Activated CD4-positive, alpha-beta T cell treated with anti-CD3 and anti-CD28 coated beads for 48 hours (primary cell): Measurements from ENCODE around the gene COL5A1.
A peak's percentile ranks its signal among the peaks of the same experiment; 100 is the strongest.

Experiments
- DNase-seq: peaks from one replicate; pipeline ENCODE4 v3.0.0-alpha.2; 2020

Gene COL5A1

DNA sequence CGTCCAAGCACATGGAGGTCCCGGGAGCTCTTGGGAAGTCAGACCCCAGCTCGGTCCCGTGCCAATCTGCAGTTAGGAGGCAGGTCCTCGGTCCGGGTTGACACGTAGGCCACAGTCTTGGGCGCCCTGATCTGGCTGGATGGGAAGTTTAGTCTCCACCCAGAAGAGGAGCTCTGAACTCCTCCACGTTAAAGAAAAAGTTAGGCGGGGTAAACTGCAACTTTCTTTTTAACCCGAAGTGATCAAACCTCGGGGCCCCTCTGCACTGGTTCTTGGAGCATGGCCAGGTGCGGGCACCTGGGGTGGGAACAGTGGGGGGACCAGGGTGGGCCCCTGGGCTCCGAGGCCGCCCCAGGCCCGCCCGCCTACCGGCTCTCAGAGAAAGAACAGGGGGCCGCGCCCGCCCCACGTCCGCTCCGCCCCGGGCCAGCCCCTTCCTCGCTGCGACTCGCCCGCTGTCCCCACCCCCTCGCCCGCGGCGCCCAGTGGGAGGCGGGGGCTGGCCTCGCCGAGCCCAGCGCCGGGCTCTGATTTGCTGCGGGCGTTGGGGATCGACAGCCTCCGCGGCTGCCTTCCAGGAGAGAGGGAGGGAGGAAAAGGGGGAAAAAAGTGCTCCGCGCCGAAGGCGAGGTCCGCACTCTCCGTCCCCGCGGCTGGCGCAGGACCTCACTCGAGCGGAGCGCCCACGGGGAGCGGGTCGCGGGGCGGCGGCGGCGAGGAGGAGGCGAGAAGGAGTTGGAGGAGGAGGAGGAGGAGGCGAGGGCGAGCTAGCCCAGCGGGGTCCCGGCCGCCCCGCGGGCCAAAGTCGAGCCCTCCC lies at the start of gene COL5A1:
Gene COL5A1 (plus strand): TSS at position 631 of the 817 bp plus-strand sequence. CDS start 385 bp downstream, outside the sequence.
- DNase-seq = peak; percentile 35

- DNase-seq = no peak
These were observed 49.4 kb upstream of the COL5A1 start for GRCh38 chr9:134592018-134592818.

- no peak for DNase-seq
These were observed 48.8 kb upstream of the COL5A1 start for GRCh38 chr9:134592819-134593200.

DNA sequence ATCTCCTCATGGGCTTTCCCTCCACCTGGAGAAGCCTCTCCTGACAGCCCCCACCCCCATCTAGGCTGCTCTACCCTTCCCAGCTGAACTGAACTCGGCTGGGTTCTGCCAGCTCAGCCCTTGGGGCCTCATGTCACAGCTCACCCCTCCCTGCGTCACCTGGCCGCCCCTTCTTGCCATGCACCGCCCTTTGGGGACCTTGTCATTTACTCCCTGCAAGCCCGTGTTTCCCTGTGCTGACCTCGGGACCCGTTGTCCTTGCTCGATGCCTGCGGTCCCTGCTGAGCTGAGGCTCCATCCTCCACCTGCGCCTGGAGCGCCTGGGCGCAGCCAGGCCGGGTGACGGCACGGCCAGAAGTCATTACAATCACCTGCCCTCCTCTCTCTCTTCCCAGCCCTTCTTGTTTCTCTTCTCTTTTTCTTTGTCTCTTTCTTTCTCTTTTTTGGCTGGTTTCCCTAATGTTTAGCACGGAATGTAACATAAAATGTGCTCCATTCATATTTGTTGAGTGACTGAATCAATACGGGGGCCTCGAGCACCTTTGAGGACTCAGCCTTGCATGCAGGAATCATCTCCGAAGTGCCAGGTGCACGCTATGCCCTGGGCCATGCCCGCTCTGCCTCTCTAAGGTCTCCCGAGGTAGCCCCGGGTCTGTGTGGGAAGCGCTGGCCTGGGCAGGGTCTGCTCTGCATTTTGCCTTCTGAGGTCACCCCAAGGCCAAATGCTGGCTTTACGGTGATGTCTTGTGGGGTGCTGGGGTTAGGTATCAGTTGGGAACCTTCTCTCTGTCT lies 48.1 kb upstream of the COL5A1 start:
- DNase-seq = no peak

DNA sequence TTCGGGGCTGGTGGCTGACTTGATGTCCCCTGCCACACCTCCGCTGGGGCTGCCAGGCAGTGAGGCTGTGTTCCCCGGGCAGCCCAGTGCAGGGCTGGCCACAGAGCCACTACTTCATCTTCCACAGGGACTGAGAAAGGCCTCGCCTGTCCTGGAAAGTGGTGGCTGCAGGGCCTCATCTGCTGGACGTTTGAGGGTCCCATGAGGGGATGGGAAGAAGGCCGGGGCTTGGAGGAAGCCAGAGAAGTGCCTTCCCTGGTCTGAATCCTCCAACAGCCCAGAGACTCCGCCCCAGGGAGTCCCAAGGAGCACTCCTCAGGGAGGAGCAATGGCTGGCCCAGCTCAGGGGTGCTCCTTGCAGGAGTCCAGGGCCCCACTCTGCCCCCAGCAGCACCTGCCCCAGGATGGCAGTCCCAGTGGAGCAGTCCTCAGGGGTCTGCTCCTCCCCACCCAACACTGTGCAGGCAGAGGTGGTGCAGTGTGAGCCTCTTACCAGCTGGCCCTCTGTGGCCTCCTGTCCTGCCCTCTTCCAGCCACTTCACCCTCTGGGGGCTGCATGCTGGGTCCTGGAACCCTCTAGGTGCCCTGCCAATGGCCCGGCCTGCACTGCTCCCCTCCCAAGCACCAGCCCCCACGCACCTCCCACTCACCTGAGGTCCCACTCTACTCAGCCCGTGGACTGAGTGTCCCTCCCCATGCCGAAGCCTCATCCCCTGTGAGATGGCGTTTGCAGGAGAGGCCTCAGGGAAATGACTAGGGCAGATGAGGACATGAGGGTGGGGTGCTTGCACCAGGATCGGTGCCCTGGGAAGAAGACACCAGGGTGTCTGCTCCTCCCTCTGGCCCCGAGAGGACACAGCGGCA lies 47.3 kb upstream of the COL5A1 start:
- DNase-seq = no peak

DNA sequence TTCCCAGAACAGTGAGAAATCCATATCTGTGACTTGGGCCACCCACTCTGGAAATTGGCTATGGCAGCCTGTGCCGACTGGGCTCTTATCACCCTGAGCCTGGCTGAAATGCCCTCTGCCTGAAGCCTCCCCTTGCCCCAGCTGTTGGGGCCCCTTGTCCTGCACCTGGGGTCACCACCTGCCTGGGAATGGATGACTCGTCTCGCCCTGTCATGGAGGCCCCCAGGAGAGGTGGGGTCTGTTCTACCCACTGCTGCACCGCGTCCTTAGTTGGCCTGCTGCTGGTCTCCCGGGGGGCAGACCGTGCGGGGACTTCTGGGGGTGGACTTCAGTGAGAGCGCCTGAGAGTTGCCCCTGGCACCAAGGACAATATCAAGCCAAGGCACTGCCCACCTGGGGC lies 46.6 kb upstream of the COL5A1 start:
- DNase-seq = no peak

DNA sequence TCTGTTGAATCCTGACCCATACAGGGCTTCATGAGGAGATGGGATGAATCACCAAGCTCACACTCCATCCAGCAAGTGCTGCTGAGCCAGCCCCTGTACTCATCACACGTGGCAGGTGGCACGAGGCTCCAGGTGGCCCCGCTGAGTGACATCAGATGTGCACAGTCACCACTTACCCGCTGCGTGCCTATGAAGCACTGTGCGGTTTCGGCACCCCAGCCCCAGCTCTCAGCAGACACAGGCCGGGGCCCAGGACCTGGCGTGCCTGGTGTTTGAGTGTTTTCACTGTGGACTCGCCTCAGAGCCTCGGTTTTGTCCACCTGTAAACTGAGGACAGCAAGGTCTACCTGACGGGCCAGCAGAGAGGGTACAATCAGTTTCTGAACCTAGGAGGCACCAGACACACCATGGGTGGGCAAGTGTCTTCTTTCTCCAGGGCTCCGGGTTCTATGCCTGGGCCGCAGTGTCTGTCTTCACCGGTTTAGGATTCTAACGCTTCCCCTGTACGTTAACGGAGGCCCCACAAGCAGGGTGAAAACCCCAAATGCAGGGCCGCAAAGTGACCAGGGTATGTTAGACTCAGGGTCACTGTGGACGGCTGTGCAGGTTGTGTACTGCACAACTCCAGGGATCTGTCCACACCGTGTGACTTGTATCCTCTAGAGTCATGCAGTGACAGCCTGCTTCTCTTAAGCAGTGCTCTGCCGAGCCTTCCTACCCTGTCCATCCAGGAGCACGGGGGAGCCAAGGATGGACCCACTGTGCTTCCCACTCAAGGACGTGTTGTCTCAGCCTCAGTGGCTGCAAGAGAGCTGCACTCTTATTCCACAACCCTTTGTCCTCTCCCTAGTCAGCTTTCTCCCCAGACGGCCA lies 44.3 kb upstream of the COL5A1 start:
- no peak for DNase-seq

DNA sequence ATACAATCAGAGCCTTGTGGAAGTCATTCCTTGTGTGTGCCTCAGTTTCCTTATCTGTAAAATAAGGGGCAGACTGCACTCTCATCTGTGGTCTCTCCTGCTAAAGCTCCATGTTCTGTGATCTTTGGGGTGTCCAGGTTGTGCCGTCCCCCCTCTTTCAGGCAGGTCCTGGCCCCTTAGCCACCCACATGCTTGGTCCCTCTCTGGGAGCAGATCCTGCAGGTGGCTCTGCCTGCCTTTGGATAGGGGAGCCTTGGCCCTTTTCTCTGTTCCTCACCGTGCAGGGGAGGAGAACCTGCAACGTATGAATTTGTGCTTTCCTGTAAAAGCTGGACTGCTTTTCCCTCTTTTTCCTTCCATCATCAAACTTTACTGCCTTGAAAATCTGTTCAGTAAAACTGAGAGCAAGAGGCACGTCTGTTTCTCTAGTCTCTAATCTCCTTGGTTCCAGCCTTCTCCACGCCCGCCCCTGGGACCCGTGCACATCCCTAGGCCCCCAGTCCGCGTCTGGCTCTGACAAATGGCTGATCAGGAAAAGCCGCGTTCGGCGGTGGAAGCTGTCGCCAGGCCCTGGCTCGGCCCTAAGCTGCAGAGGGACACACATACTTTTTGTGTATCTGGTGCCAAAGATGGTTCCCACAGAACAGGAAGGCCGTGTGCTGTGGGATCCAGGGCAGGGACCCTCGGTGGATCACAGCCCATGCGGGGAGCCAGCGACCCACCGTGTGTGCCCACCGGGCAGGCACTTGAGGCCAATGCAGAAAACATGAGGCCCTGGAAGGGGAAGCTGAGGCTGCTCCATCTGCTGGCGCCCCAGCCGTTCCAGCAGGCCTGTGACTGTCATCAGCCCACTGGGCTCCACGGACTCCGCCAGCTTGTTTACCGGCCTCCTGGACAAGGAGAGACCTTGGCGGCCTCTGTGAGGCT lies 43.4 kb upstream of the COL5A1 start:
- DNase-seq = no peak

DNA sequence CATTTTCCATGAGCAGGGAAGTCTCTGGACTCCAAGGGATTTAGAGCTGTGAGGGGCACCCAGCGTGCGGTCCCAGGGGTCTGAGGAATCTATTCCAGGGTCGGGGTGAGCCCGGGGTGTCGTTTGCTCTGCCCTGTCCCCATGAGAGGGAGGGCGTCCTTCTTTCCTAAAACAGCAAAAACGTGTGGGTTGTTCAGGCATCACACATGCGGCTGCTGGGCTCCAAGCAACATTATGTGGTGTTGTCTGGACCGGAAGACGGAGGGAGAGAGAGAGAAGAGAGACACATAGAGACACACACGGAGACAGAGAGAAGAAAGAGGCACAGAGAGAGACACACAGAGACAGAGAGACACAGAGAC lies 42.7 kb upstream of the COL5A1 start:
- no peak for DNase-seq

DNA sequence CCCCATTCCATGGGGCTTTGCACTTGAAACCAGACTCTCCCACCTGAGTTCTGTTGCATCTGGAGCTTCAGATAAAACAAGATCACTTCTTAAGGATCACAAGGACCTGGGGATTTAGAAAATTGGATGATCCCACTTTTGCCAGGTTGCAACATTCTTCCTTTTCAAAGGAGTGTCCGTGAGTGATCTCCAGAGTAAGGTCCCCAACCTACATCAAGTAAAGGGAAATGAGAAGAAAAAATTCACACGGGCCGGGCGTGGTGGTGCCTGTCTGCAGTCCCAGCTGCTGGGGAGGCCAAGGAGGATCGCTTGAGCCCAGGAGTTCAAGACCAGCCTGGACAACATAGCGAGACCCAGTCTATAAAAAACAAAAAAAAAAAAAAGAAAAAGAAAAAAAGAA lies 41.2 kb upstream of the COL5A1 start:
- DNase-seq = no peak

DNA sequence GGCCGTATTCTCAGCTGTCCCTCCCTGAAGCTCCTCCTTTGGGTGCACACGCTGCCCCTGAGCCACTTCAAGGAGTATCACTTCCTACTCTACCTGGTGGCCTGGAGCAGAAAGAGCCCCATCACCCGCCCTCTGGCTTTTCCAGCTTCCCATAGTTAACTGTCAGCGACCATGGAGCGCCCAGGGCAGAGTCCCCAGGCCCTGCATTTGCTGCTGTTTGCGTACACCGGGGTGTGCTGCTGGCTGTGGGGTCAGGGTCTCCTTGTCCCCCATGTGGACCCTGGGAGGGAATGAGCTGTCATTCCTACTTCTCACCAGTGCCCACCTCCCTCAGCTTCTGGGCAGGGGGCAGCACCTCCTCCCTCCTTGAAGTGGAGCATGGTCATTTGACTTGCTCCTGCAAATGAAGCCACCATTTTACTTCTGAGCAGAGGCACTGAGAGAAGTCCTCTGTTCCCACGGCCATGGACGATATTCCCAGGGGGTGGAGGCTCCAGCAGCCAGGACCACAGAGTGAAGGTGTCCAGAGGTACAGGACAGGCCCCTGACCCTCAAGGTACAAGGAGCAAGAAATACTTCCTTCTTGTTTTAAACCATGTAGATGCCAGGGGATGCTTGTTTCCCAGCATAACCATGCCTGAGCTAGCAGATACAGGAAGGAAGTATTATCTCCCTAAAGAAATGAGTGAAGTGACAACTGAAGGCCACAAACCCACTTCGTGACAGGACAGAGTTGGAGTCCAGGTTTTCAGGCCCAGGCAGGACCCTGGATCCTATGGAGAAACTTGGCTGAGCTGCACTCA lies 40.6 kb upstream of the COL5A1 start:
- no peak for DNase-seq

DNA sequence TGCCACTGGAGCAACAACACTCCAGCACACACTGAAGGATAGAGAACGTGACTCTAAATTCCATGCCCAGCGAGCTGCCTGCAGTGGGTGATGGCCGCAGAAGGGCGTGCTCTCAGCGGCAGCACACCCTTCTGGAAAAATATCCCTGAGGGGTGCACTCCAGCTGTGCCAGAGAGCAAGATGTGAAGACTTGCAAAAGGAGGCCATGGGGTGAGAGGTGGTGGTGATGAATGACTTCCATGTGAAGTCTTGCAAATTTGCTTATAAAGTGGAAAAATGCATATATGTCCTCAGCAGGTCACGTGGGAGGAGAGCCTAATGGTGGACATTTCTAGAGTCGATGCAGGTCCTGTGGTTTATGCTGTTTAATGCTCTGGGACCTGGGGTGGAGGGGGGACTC lies 39.8 kb upstream of the COL5A1 start:
- no peak for DNase-seq

GRCh38 chr9:134602547-134603362 lies 38.8 kb upstream of the COL5A1 start:
- DNase-seq = no peak

- DNase-seq = no peak
These were observed 36.8 kb upstream of the COL5A1 start for GRCh38 chr9:134604834-134605233.

GRCh38 chr9:134605351-134605965 lies 36.1 kb upstream of the COL5A1 start:
- no peak for DNase-seq

- DNase-seq = no peak
These were observed 35.6 kb upstream of the COL5A1 start for GRCh38 chr9:134605966-134606357.

- DNase-seq = peak; percentile 20
These were observed 34.5 kb upstream of the COL5A1 start for GRCh38 chr9:134606951-134607731.
